Measurements from ENCODE around the gene PIAS4. TPM values are rescaled to one million over a fixed set of nuclear protein-coding genes. Genes with fewer than 3 reads are reported as not detected.

PIAS4 gene
- total and polyA plus RNA-seq, 10 of the 15 experiments (the other 5 are each of a cell fraction or from before 2014, with no cell fraction given), result 0.13 to 25.1 (median 11.3) TPM

DNA sequence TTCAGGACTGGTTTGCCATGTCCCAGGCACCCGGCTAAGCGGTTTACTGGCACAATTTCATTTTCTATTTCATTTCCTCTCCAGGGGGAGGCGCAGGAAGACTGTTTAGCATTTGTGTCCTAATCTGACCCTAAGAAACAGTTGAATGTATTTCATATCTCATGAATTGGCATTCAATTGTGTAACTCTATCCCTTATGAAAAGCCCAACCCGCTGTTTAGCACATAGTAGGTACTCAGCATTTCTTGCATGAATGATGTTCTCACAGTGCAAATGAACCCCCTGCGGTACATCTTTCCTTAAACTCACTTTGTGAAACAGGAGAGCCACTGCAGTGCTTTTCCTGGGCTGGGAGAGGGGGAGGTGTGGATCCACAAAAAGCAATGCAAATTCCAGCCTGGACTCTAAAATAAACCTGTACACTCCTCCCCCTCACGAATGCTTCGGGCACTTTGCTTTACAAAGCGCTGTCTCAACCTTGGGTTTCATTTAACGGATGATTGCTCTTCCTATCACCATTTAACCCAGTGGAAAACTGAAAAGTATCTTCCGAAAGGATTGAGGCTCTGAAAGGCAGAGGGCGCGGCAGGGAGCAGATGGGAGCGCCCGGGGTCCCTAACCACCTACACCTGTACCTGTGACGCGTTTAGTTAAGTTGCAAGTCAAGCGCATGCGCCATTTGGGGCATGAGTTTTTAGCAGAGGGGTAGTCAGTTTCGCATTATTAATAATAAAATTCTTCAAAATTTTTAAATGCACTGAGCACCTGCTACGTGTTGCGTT, 21.1 kb upstream of the PIAS4 start (continued):
- TF ChIP-seq, protein P1, sequence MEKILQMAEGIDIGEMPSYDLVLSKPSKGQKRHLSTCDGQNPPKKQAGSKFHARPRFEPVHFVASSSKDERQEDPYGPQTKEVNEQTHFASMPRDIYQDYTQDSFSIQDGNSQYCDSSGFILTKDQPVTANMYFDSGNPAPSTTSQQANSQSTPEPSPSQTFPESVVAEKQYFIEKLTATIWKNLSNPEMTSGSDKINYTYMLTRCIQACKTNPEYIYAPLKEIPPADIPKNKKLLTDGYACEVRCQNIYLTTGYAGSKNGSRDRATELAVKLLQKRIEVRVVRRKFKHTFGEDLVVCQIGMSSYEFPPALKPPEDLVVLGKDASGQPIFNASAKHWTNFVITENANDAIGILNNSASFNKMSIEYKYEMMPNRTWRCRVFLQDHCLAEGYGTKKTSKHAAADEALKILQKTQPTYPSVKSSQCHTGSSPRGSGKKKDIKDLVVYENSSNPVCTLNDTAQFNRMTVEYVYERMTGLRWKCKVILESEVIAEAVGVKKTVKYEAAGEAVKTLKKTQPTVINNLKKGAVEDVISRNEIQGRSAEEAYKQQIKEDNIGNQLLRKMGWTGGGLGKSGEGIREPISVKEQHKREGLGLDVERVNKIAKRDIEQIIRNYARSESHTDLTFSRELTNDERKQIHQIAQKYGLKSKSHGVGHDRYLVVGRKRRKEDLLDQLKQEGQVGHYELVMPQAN (conservative IDR thresholded peaks at IDR 0.05), result peak; percentile 60; the same call in 1 of the 2 replicates
- TF ChIP-seq, protein P2, sequence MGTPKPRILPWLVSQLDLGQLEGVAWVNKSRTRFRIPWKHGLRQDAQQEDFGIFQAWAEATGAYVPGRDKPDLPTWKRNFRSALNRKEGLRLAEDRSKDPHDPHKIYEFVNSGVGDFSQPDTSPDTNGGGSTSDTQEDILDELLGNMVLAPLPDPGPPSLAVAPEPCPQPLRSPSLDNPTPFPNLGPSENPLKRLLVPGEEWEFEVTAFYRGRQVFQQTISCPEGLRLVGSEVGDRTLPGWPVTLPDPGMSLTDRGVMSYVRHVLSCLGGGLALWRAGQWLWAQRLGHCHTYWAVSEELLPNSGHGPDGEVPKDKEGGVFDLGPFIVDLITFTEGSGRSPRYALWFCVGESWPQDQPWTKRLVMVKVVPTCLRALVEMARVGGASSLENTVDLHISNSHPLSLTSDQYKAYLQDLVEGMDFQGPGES (IDR thresholded peaks at IDR 0.05), result no peak
- TF ChIP-seq PAX8 (IDR thresholded peaks at IDR 0.05), result no peak
- TF ChIP-seq GABPA (IDR thresholded peaks at IDR 0.05; ENCODE audit: low read depth), result no peak
- no peak for TF ChIP-seq POU2F2 (IDR thresholded peaks at IDR 0.05; ENCODE audit: borderline replicate concordance, low read depth, low read length)
- no peak for TF ChIP-seq MEF2B (IDR thresholded peaks at IDR 0.05; ENCODE audit: partially characterized antibody, poor library complexity, severe bottlenecking)
- TF ChIP-seq, protein P3, sequence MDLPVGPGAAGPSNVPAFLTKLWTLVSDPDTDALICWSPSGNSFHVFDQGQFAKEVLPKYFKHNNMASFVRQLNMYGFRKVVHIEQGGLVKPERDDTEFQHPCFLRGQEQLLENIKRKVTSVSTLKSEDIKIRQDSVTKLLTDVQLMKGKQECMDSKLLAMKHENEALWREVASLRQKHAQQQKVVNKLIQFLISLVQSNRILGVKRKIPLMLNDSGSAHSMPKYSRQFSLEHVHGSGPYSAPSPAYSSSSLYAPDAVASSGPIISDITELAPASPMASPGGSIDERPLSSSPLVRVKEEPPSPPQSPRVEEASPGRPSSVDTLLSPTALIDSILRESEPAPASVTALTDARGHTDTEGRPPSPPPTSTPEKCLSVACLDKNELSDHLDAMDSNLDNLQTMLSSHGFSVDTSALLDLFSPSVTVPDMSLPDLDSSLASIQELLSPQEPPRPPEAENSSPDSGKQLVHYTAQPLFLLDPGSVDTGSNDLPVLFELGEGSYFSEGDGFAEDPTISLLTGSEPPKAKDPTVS (IDR thresholded peaks at IDR 0.05; ENCODE audit: low read depth, low read length), result no peak
- TF ChIP-seq, protein P4, sequence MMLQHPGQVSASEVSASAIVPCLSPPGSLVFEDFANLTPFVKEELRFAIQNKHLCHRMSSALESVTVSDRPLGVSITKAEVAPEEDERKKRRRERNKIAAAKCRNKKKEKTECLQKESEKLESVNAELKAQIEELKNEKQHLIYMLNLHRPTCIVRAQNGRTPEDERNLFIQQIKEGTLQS (IDR thresholded peaks at IDR 0.05; ENCODE audit: borderline replicate concordance, extremely low read depth, low read depth, low read length), result no peak
- no peak for TF ChIP-seq HCFC1 (IDR thresholded peaks at IDR 0.05; ENCODE audit: low read length)
- TF ChIP-seq, protein P5, sequence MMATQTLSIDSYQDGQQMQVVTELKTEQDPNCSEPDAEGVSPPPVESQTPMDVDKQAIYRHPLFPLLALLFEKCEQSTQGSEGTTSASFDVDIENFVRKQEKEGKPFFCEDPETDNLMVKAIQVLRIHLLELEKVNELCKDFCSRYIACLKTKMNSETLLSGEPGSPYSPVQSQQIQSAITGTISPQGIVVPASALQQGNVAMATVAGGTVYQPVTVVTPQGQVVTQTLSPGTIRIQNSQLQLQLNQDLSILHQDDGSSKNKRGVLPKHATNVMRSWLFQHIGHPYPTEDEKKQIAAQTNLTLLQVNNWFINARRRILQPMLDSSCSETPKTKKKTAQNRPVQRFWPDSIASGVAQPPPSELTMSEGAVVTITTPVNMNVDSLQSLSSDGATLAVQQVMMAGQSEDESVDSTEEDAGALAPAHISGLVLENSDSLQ (IDR thresholded peaks at IDR 0.05), result no peak
- TF ChIP-seq EGR1 (IDR thresholded peaks at IDR 0.05; ENCODE audit: borderline replicate concordance in 1 of 2, low read depth in 2 of 2, low read length in 2 of 2), result no peak
- peak; percentile 39; the same call in 1 of the 2 replicates for TF ChIP-seq FOXM1 (IDR thresholded peaks at IDR 0.05; ENCODE audit: low read depth, low read length)
- TF ChIP-seq, protein P6, sequence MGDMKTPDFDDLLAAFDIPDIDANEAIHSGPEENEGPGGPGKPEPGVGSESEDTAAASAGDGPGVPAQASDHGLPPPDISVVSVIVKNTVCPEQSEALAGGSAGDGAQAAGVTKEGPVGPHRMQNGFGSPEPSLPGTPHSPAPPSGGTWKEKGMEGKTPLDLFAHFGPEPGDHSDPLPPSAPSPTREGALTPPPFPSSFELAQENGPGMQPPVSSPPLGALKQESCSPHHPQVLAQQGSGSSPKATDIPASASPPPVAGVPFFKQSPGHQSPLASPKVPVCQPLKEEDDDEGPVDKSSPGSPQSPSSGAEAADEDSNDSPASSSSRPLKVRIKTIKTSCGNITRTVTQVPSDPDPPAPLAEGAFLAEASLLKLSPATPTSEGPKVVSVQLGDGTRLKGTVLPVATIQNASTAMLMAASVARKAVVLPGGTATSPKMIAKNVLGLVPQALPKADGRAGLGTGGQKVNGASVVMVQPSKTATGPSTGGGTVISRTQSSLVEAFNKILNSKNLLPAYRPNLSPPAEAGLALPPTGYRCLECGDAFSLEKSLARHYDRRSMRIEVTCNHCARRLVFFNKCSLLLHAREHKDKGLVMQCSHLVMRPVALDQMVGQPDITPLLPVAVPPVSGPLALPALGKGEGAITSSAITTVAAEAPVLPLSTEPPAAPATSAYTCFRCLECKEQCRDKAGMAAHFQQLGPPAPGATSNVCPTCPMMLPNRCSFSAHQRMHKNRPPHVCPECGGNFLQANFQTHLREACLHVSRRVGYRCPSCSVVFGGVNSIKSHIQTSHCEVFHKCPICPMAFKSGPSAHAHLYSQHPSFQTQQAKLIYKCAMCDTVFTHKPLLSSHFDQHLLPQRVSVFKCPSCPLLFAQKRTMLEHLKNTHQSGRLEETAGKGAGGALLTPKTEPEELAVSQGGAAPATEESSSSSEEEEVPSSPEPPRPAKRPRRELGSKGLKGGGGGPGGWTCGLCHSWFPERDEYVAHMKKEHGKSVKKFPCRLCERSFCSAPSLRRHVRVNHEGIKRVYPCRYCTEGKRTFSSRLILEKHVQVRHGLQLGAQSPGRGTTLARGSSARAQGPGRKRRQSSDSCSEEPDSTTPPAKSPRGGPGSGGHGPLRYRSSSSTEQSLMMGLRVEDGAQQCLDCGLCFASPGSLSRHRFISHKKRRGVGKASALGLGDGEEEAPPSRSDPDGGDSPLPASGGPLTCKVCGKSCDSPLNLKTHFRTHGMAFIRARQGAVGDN (IDR thresholded peaks at IDR 0.05), result no peak
